DND-41 (cell line): ENCODE measurements around the gene XPO6.

Experiments
- ATAC-seq: fragments of 200-7000 bp; cut with Tn5 transposase; 3 replicates; pipeline ENCODE4 v1.9.1; 2021; ENCODE audit warnings: low read depth; ENCODE audit not compliant: insufficient read depth
- DNase-seq: peaks from one replicate; pipeline ENCODE4 v3.0.0-alpha.2; 2020
- H2AFZ ChIP-seq: 2 replicates; pipeline ENCODE4 v1.6.0; 2012; ENCODE audit warnings: low read depth, low read length
- H3K27ac ChIP-seq: 2 replicates; pipeline ENCODE4 v1.5.1; 2012; ENCODE audit warnings: low read length, inconsistent platforms
- H3K27me3 ChIP-seq: fragments of 200-600 bp; sonication (generic); 2 replicates; pipeline ENCODE4 v1.6.0; 2012; ENCODE audit warnings: low read length, mild to moderate bottlenecking, inconsistent platforms; ENCODE audit not compliant: insufficient read depth, poor library complexity
- H3K36me3 ChIP-seq: 2 replicates; pipeline ENCODE4 v1.5.1; 2012; ENCODE audit warnings: low read length, inconsistent platforms; ENCODE audit not compliant: insufficient read depth
- H3K4me1 ChIP-seq: 2 replicates; pipeline ENCODE4 v1.5.1; 2012; ENCODE audit warnings: mild to moderate bottlenecking, low read length; ENCODE audit not compliant: insufficient read depth
- H3K4me2 ChIP-seq: 2 replicates; pipeline ENCODE4 v1.6.0; 2012; ENCODE audit warnings: mild to moderate bottlenecking, moderate library complexity, low read length, inconsistent platforms; ENCODE audit not compliant: insufficient read depth
- H3K4me3 ChIP-seq, 2 experiments: fragments of 200-600 bp in 1 of 2; shearing (Covaris generic) in 1 of 2; 2 replicates each; pipeline ENCODE4 v1.5.1; 2012 to 2016; ENCODE audit warnings: inconsistent platforms in 2 of 2, low read length in 2 of 2, mild to moderate bottlenecking in 2 of 2, low read depth in 1 of 2, moderate library complexity in 1 of 2
- H3K79me2 ChIP-seq: 2 replicates; pipeline ENCODE4 v1.6.0; 2012; ENCODE audit warnings: low read length, inconsistent platforms; ENCODE audit not compliant: insufficient read depth
- H3K9ac ChIP-seq: 2 replicates; pipeline ENCODE4 v1.6.0; 2012; ENCODE audit warnings: low read depth, mild to moderate bottlenecking, inconsistent platforms, low read length, moderate library complexity
- H3K9me3 ChIP-seq: 2 replicates; pipeline ENCODE4 v1.5.1; 2012; ENCODE audit warnings: low read length, moderate library complexity, mild to moderate bottlenecking, inconsistent platforms; ENCODE audit not compliant: insufficient read depth, severe bottlenecking
- H4K20me1 ChIP-seq: 2 replicates; pipeline ENCODE4 v1.6.0; 2012; ENCODE audit warnings: low read length; ENCODE audit not compliant: insufficient read depth
- EZH2 ChIP-seq: IDR thresholded peaks from 3 replicates; pipeline ENCODE4 v1.6.1; 2012; ENCODE audit warnings: borderline replicate concordance, low read depth, mild to moderate bottlenecking, moderate library complexity, low read length, inconsistent platforms; ENCODE audit not compliant: severe bottlenecking
- TF ChIP-seq, protein P1 (sequence below): IDR thresholded peaks from 2 replicates; pipeline ENCODE4 v1.5.1; 2012; ENCODE audit warnings: borderline replicate concordance, low read length, moderate library complexity, mild to moderate bottlenecking; ENCODE audit not compliant: poor library complexity, severe bottlenecking; ENCODE audit errors: extremely low read depth

Gene XPO6

DNA sequence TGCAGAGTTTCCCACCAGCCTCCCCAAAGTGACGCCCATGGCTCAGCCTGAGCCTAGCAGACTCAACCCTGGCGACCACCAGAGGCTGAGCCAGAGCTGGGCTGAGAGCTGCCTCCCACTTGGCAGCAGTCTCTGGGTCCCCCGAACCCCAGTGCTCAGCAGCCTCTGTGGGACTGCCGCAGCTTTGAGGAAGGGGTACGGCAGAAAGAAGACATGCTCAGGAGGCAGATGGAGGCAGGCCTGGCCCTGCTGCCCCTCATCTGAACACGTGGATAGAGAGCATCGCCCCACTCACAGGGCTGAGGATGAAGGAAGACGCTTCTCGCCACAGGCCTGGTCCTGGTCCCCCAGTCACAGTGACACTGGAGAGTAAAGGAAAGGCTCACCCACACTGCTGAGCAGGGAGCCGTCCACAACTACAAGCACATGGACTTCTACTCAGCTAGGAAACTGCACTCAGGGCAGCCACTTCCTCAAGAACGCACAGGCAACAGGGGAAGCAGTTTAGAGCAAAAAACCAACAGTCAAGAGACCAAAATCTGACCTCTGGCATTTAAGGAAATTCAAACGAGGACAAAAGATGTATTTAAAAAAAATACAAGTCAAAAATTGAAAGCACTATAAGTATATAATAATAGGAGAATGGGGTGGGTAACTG is 103.0 kb downstream of the XPO6 start:
- TF ChIP-seq, protein P1, sequence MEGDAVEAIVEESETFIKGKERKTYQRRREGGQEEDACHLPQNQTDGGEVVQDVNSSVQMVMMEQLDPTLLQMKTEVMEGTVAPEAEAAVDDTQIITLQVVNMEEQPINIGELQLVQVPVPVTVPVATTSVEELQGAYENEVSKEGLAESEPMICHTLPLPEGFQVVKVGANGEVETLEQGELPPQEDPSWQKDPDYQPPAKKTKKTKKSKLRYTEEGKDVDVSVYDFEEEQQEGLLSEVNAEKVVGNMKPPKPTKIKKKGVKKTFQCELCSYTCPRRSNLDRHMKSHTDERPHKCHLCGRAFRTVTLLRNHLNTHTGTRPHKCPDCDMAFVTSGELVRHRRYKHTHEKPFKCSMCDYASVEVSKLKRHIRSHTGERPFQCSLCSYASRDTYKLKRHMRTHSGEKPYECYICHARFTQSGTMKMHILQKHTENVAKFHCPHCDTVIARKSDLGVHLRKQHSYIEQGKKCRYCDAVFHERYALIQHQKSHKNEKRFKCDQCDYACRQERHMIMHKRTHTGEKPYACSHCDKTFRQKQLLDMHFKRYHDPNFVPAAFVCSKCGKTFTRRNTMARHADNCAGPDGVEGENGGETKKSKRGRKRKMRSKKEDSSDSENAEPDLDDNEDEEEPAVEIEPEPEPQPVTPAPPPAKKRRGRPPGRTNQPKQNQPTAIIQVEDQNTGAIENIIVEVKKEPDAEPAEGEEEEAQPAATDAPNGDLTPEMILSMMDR, result no peak
- TF ChIP-seq EZH2, result no peak
- DNase-seq (no peak), ATAC-seq (no peak)
- Histone ChIP-seq H2AFZ (no peak overlapping the region), H3K4me1 (no peaks in the 10 kb centered on the region), H4K20me1 (peaks cover 18% of the 10 kb centered on the region; the same call in 1 of the 2 replicates), H3K79me2 (no peaks in the 10 kb centered on the region), H3K27me3 (no peaks in the 10 kb centered on the region), H3K4me2 (no peak overlapping the region), H3K4me3 (no peak overlapping the region), H3K27ac (no peak overlapping the region), H3K9ac (no peak overlapping the region), H3K36me3 (peaks cover 94% of the 10 kb centered on the region), H3K9me3 (no peaks in the 10 kb centered on the region)

- no peak overlapping the region for H3K27ac ChIP-seq
- H3K4me2 ChIP-seq, result no peak overlapping the region
- DNase-seq, result no peak
- TF ChIP-seq EZH2, result no peak
- TF ChIP-seq, protein P1, result no peak
- H3K27me3 ChIP-seq, result no peaks in the 10 kb centered on the region
- peaks cover 18% of the 10 kb centered on the region; the same call in 1 of the 2 replicates for H4K20me1 ChIP-seq
- H3K9ac ChIP-seq, result no peak overlapping the region
- no peak overlapping the region for H2AFZ ChIP-seq
- H3K36me3 ChIP-seq, result peaks cover 96% of the 10 kb centered on the region
- H3K9me3 ChIP-seq, result no peaks in the 10 kb centered on the region
- H3K4me3 ChIP-seq, result no peak overlapping the region
- H3K79me2 ChIP-seq, result no peaks in the 10 kb centered on the region
- H3K4me1 ChIP-seq, result no peaks in the 10 kb centered on the region
- no peak for ATAC-seq
Measured at GRCh38 chr16:28107232-28107631, 104.5 kb downstream of the XPO6 start.

- no peak overlapping the region for H3K9ac ChIP-seq
- no peaks in the 10 kb centered on the region for H3K9me3 ChIP-seq
- peaks cover 96% of the 10 kb centered on the region for H3K36me3 ChIP-seq
- H3K4me1 ChIP-seq, result no peaks in the 10 kb centered on the region
- ATAC-seq (no peak), DNase-seq (no peak)
- no peak overlapping the region for H2AFZ ChIP-seq
- H3K27me3 ChIP-seq, result no peaks in the 10 kb centered on the region
- TF ChIP-seq, protein P1, result no peak
- no peak for TF ChIP-seq EZH2
- H4K20me1 ChIP-seq, result peaks cover 18% of the 10 kb centered on the region; the same call in 1 of the 2 replicates
- H3K4me3 ChIP-seq, result no peak overlapping the region
- H3K4me2 ChIP-seq, result no peak overlapping the region
- H3K27ac ChIP-seq, result no peak overlapping the region
- no peaks in the 10 kb centered on the region for H3K79me2 ChIP-seq
Measured at GRCh38 chr16:28106467-28107215, 105.1 kb downstream of the XPO6 start.
